Thyroid gland (tissue), 4 donors: ENCODE results near the gene DPP8. TPM values are rescaled to one million over a fixed set of nuclear protein-coding genes. Genes with fewer than 3 reads are reported as not detected.

Experiments used
- DNase-seq, 2 donors: peaks; one replicate each; pipeline ENCODE4 v3.0.0-alpha.2; 2019
- H3K27ac ChIP-seq, 3 donors: fragments of 200-600 bp; sonication (generic); 1 replicate in 2 of 3; 2 replicates in 1 of 3; pipeline ENCODE4 v1.5.1; 2016 to 2019; ENCODE audit warnings: mild to moderate bottlenecking in 1 of 3, moderate library complexity in 1 of 3
- H3K27me3 ChIP-seq: fragments of 200-600 bp; sonication (generic); one replicate; pipeline ENCODE4 v1.5.1; 2019
- H3K36me3 ChIP-seq, 2 donors: fragments of 200-600 bp; sonication (generic); one replicate each; pipeline ENCODE4 v1.5.1; 2016 to 2019
- H3K4me1 ChIP-seq, 2 donors: fragments of 200-600 bp; sonication (generic); one replicate each; pipeline ENCODE4 v1.5.1; 2017 to 2019
- H3K4me3 ChIP-seq, 3 donors: fragments of 200-600 bp; sonication (generic); replicated peaks in 1 of 3; 1 replicate in 2 of 3; 2 replicates in 1 of 3; pipeline ENCODE4 v1.5.1; 2016; ENCODE audit warnings: mild to moderate bottlenecking in 1 of 3
- H3K9me3 ChIP-seq: fragments of 200-600 bp; sonication (generic); one replicate; pipeline ENCODE4 v1.5.1; 2017
- CTCF ChIP-seq, 6 experiments: fragments of 200-600 bp in 3 of 6; fragments of 450-650 bp in 3 of 6; sonication (generic) in 3 of 6; IDR thresholded peaks; one replicate each; pipeline ENCODE4 v1.5.1; 2016 to 2019; ENCODE audit warnings: antibody characterized with exemption in 6 of 6, mild to moderate bottlenecking in 2 of 6, inconsistent platforms in 1 of 6, moderate library complexity in 1 of 6
- POLR2A ChIP-seq, 2 donors: fragments of 450-650 bp; IDR thresholded peaks; one replicate each; pipeline ENCODE4 v1.6.1; 2017; ENCODE audit warnings: antibody characterized with exemption in 2 of 2, mild to moderate bottlenecking in 2 of 2, moderate library complexity in 1 of 2
- WGBS, 2 donors: methylation state at CpG; one replicate each; pipeline ENCODE4 v1.1.5; 2017; 5-methylcytosine and 5-hydroxymethylcytosine counted together
- intact Hi-C: fragments of 100-400 bp; cut with DNase I; formaldehyde crosslinking; loops from one replicate; pipeline ENCODE4 v1.15.1; 2023
- total RNA-seq, 4 donors: library from RNA; depleted of rRNA; stranded (reverse); fragments of >200 nt; gene quantifications; one replicate each; pipeline ENCODE4 v1.2.3, GENCODE V29; 2016

Gene DPP8
- total RNA-seq, 4 donors from 2014 or later: 44.8 to 53.5 (median 52.3) TPM

- 83 to 94% methylated on average over 1 of the region's 1 CpG for WGBS, 2 donors
- H3K9me3 ChIP-seq: no peaks in the 10 kb centered on the region
- TF ChIP-seq POLR2A (IDR thresholded peaks at IDR 0.05) (no peak), CTCF (IDR thresholded peaks at IDR 0.05) (no peak)
- no peak overlapping the region for H3K4me3 ChIP-seq
- intact Hi-C loops: loop anchor here (10.0 kb wide), 1 partner anchor 72 kb away; no protein-coding TSS in a partner anchor
- DNase-seq: no peak
- peaks cover 9 to 17% of the 10 kb centered on the region in 2 donors for H3K4me1 ChIP-seq
- H3K36me3 ChIP-seq: no peaks in the 10 kb centered on the region
- H3K27me3 ChIP-seq: no peaks in the 10 kb centered on the region
- H3K27ac ChIP-seq: peak overlapping the region; percentile 11 to 45 (median 31)
Observed at GRCh38 chr15:65532738-65533051, 15.2 kb upstream of the DPP8 start.

- intact Hi-C loops: loop anchor here (10.0 kb wide), 1 partner anchor 74 kb away; no protein-coding TSS in a partner anchor
- WGBS, 2 donors: 0 to 3% methylated on average over 19 to 21 of the region's 88 CpGs
- peak; percentile 89 to 90 for DNase-seq
- peak within 1 kb of the TSS; percentile 75 to 79 (median 78) for H3K27ac ChIP-seq
- peak within 1 kb of the TSS; percentile 37 to 85 (median 77) for H3K4me3 ChIP-seq
- H3K4me1 ChIP-seq: peaks cover 9 to 17% of the 10 kb centered on the region in 2 donors
- H3K36me3 ChIP-seq: no peaks in the 10 kb centered on the region
- H3K9me3 ChIP-seq: no peaks in the 10 kb centered on the region
- no peak for TF ChIP-seq CTCF (IDR thresholded peaks at IDR 0.05)
- TF ChIP-seq POLR2A (IDR thresholded peaks at IDR 0.05): peak in 1 of 2 donors; percentile 77
- H3K27me3 ChIP-seq: no peaks in the 10 kb centered on the region
Observed at GRCh38 chr15:65530318-65531111, 13.0 kb upstream of the DPP8 start, which contains the start of gene HACD3. HACD3 (plus strand) TSS chr15:65530463; CDS start chr15:65530632, 169 bp downstream.

- Histone ChIP-seq H3K27ac (peak overlapping the region; percentile 75 to 79 (median 78)), H3K27me3 (no peaks in the 10 kb centered on the region), H3K36me3 (no peaks in the 10 kb centered on the region), H3K9me3 (no peaks in the 10 kb centered on the region), H3K4me1 (peaks cover 9 to 17% of the 10 kb centered on the region in 2 donors), H3K4me3 (peak overlapping the region; percentile 37 to 85 (median 77))
- TF ChIP-seq POLR2A (IDR thresholded peaks at IDR 0.05): no peak
- no peak for TF ChIP-seq CTCF (IDR thresholded peaks at IDR 0.05)
- intact Hi-C loops: loop anchor here (10.0 kb wide), 1 partner anchor 75 kb away; no protein-coding TSS in a partner anchor
- 53 to 56% methylated on average over 13 of the region's 13 CpGs for WGBS, 2 donors
- no peak for DNase-seq
Observed at GRCh38 chr15:65529762-65530317, 12.4 kb upstream of the DPP8 start.

- Histone ChIP-seq H3K27ac (no peak overlapping the region), H3K36me3 (no peaks in the 10 kb centered on the region), H3K4me3 (no peak overlapping the region), H3K9me3 (no peaks in the 10 kb centered on the region), H3K27me3 (no peaks in the 10 kb centered on the region), H3K4me1 (peaks cover 9 to 12% of the 10 kb centered on the region in 2 donors)
- TF ChIP-seq CTCF (IDR thresholded peaks at IDR 0.05): no peak
- TF ChIP-seq POLR2A (IDR thresholded peaks at IDR 0.05): no peak
- no peak for DNase-seq
- 95 to 96% methylated on average over 20 of the region's 20 CpGs for WGBS, 2 donors
- intact Hi-C loops: no loop called here
Observed at GRCh38 chr15:65528461-65529060, 11.1 kb upstream of the DPP8 start.
